Small intestine (tissue), 7 donors: Measurements from ENCODE around the gene CCNY. TPM values are rescaled to one million over a fixed set of nuclear protein-coding genes. Genes with fewer than 3 reads are reported as not detected.

Source experiments
- DNase-seq, 2 donors: peaks; one replicate each; pipeline versions ENCODE4 v3.0.0 to v3.0.0-alpha.2; 2013
- FAIRE-seq: peaks from 2 replicates; lab custom pipeline; 2012; peaks lifted over from hg19 to GRCh38; lab: Jason Lieb, UNC
- H3K27ac ChIP-seq, 3 donors: one replicate each; pipeline ENCODE4 v1.5.1; 2013; ENCODE audit warnings: low read length in 2 of 3, mild to moderate bottlenecking in 2 of 3, control low read depth in 1 of 3, inconsistent platforms in 1 of 3, low read depth in 1 of 3, moderate library complexity in 1 of 3
- H3K27me3 ChIP-seq, 3 donors: one replicate each; pipeline ENCODE4 v1.6.1; 2013; ENCODE audit warnings: low read length in 3 of 3, inconsistent platforms in 1 of 3; ENCODE audit not compliant: control insufficient read depth in 3 of 3, insufficient read depth in 3 of 3
- H3K36me3 ChIP-seq, 3 donors: one replicate each; pipeline ENCODE4 v1.6.1; 2013; ENCODE audit warnings: low read length in 3 of 3, inconsistent platforms in 1 of 3, low read depth in 1 of 3, mild to moderate bottlenecking in 1 of 3, moderate library complexity in 1 of 3; ENCODE audit not compliant: control insufficient read depth in 3 of 3, insufficient read depth in 2 of 3
- H3K4me1 ChIP-seq, 3 donors: one replicate each; pipeline ENCODE4 v1.6.1; 2013; ENCODE audit warnings: low read length in 2 of 3, inconsistent platforms in 1 of 3, low read depth in 1 of 3, mild to moderate bottlenecking in 1 of 3, moderate library complexity in 1 of 3; ENCODE audit not compliant: control insufficient read depth in 3 of 3, insufficient read depth in 2 of 3
- H3K4me3 ChIP-seq, 3 donors: one replicate each; pipeline ENCODE4 v1.5.1; 2013; ENCODE audit warnings: low read length in 3 of 3, control low read depth in 1 of 3, inconsistent platforms in 1 of 3, low read depth in 1 of 3, mild to moderate bottlenecking in 1 of 3, moderate library complexity in 1 of 3
- H3K9me3 ChIP-seq, 2 donors: one replicate each; pipeline ENCODE4 v1.6.1; 2013; ENCODE audit warnings: low read depth in 1 of 2, low read length in 1 of 2; ENCODE audit not compliant: control insufficient read depth in 2 of 2, insufficient read depth in 1 of 2
- WGBS, 3 donors: extraction: QIAGEN DNeasy Blood & Tissue Kit; methylation state at CpG; one replicate each; pipeline ENCODE4 v1.1.7; 2013; 5-methylcytosine and 5-hydroxymethylcytosine counted together
- polyA plus RNA-seq, 4 donors: library from polyadenylated mRNA; stranded (reverse) in 3 of 4; unstranded in 1 of 4; fragments of 200-250 nt in 3 of 4; fragments of 120-200 nt in 1 of 4; gene quantifications; one replicate each; pipeline versions ENCODE4 v1.2.1 to v1.2.3, GENCODE V29; 2013
- donor health status: healthy with polysubstance abuse.
- donor health status: control.
- donor health status: control.
- donor health status: Bipolar disorder and iron deficiency.
- donor health status: healthy.

Gene CCNY
- polyA plus RNA-seq, 4 donors = 26.7 to 50.2 (median 32.3) TPM

DNA sequence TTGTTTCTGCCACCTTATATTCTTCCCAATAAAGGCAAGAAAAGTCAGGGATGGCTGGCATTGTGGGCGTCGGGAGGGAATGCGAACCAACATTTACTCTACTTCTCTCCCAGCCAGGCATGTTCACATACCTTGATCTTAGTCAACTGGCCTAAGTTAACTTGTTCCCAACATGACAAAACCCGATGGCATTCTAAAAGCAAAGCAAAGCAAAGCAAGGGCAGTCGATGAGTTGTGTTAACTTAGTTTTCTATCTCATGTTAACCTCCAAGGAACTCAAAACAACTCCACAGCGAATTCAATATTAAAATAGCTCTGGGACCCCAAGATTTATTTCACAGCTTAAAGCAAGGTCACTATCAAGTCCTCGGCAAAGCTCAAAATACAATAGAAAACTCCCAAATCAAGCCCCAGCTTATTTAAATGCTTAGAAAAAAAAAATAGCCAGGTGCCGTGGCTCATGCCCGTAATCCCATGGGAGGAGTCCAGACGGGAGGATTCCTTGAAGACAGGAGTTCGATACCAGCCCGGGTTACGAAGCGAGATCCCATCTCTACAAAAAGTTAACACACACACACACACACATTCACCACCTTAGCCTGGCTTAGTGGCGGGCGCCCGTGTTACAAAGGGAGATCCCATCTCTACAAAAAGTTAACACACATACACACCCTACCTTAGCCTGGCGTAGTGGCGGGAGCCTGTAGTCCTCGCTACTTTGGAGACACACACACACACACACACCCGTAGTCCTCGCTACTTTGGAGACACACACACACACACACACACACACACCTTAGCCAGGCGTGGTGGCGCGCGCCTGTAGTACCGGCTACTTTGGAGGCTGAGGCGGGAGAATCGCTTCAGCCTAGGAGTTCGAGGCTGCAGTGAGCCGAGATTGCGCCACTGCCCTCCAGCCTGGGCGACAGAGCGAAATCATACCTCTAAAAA, 901 bp upstream of the CCNY start:
- DNase-seq = peak; percentile 28 to 43
- Histone ChIP-seq H3K9me3 (no peaks in the 10 kb centered on the region), H3K4me1 (peaks cover 5 to 11% (median 6%) of the 10 kb centered on the region in 3 donors), H3K36me3 (peaks cover 0 to 5% (median 2%) of the 10 kb centered on the region in 3 donors), H3K27me3 (no peaks in the 10 kb centered on the region), H3K4me3 (peak overlapping the region; percentile 86 to 98 (median 89)), H3K27ac (peak overlapping the region; percentile 41 to 88 (median 88))
- no peak for FAIRE-seq
- WGBS, 3 donors = 11 to 18% (median 13%) methylated on average over 34 of the region's 34 CpGs

DNA sequence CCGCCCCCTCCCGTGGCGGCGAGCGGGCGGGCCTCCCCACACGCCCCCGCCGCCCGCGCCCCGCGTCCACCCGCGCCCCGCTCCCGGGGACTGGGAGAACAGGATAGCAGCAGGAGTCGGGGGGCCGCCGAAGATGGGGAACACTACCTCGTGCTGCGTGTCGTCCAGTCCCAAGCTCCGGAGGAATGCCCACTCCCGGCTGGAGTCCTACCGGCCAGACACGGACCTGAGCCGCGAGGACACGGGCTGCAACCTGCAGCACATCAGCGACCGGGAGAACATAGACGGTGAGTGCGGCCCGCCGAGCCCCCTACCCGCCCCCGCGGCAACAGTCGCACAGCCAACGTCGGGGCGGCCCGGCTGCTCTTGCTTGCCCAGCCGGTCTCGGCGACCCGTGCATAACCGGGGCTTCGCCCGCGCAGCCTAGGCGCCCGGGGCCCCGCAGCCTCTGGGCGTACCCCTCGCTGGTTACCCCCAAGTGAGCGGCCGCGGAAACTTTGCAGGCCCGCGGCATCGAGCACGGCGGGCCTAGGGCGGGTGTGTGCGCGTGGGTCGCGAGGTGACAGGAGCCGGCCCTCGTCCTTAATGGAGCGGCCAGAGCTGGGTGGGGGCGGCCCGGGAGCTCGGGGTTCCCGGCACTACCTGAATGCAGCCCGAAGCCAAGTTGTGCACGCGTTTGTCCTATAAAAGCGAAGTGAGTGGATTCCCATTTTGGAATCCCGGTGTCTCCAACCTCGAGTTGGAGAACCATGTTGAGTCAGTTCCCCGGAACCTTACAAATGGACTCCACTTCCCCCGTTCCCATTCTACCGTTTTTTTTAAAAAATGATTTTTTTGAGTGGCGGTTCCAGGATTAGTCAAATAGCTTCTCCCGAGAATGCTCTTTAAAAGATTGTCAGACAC, 863 bp downstream of the CCNY start:
- FAIRE-seq (no peak), DNase-seq (peak; percentile 22 to 72)
- Histone ChIP-seq H3K4me1 (peaks cover 7 to 15% (median 14%) of the 10 kb centered on the region in 3 donors), H3K4me3 (peak overlapping the region; percentile 76 to 98 (median 89)), H3K27ac (peak overlapping the region; percentile 35 to 60 (median 53)), H3K36me3 (peaks cover 0 to 5% (median 2%) of the 10 kb centered on the region in 3 donors), H3K9me3 (no peaks in the 10 kb centered on the region), H3K27me3 (no peaks in the 10 kb centered on the region)
- 1% methylated on average over 63 to 88 of the region's 88 CpGs for WGBS, 3 donors

DNA sequence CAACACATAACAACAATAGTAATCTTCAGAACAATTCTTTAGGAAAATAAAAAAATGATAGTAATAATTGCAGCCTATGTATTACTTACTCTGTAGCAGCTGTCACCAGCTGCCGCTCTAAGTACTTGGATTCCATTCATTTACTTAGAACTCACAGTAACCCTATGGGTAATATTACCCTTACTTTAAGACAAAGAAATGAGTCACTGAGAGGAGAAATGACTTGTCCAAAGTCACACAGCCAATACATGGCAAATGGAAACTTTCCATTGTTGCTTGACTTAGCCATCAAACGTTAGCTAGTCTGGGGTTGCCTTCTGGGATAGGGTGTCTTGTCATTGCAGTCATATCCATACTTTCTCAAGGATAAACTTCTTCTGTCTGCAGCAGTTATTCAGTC, 3.6 kb downstream of the CCNY start:
- FAIRE-seq (no peak), DNase-seq (no peak)
- H3K27me3 ChIP-seq = no peaks in the 10 kb centered on the region
- no peak overlapping the region for H3K4me3 ChIP-seq
- peaks cover 0 to 15% (median 15%) of the 10 kb centered on the region in 3 donors for H3K4me1 ChIP-seq
- H3K36me3 ChIP-seq = peaks cover 0 to 3% (median 0%) of the 10 kb centered on the region in 3 donors
- no peaks in the 10 kb centered on the region for H3K9me3 ChIP-seq
- H3K27ac ChIP-seq = no peak overlapping the region
- 64 to 82% (median 67%) methylated on average over 2 of the region's 2 CpGs for WGBS, 3 donors

DNA sequence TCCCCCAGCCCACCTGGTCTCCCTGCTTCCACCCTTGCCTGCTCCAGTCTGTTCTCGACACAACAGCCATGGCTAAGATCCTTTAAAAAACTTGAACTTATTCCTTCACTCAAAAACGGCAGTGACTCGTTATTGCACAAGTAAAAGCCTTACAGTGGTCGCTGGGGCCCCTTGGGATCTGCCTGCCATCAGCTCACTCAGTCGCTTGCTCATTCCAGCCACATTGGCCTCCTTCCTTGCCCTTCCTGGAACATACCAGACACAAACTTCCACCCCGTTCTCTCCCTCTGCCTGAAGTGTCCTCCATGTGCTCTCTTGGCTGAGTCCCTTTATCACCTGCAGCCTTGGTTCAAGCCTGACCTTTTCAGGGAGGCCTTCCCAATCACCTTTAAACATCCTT, 4.7 kb downstream of the CCNY start:
- no peak for DNase-seq
- Histone ChIP-seq H3K27ac (peak overlapping the region in 2 of 3 donors; percentile 25 to 43), H3K9me3 (no peaks in the 10 kb centered on the region), H3K27me3 (no peaks in the 10 kb centered on the region), H3K36me3 (peaks cover 0 to 3% (median 0%) of the 10 kb centered on the region in 3 donors), H3K4me1 (peaks cover 0 to 15% (median 10%) of the 10 kb centered on the region in 3 donors), H3K4me3 (no peak overlapping the region)
- 37 to 57% (median 49%) methylated on average over 6 of the region's 6 CpGs for WGBS, 3 donors
- FAIRE-seq = no peak

DNA sequence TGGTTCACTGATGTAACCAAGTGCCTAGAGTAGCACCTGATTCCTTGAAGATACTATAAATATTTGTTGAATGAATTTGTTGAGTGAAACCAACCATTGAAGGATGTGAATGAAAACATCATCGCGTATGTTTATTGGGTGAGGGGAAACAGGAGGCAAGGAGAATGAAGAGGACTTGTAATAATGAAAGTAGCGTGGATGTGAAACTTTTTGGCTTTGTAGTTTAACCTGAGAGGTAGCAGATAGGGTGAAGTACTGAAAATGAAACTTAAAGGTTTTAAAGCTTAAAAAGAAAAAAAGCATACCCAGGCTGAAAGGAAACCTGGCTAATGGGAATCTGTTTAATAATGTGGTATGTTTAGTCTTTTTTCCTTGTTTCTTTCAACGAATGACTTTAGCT, 5.2 kb downstream of the CCNY start:
- peaks cover 0 to 5% (median 0%) of the 10 kb centered on the region in 3 donors for H3K36me3 ChIP-seq
- DNase-seq = no peak
- no peak for FAIRE-seq
- H3K27me3 ChIP-seq = no peaks in the 10 kb centered on the region
- H3K27ac ChIP-seq = peak overlapping the region in 1 of 3 donors; percentile 25
- no peak overlapping the region for H3K4me3 ChIP-seq
- H3K4me1 ChIP-seq = peaks cover 0 to 15% (median 13%) of the 10 kb centered on the region in 3 donors
- no peaks in the 10 kb centered on the region for H3K9me3 ChIP-seq
- WGBS, 3 donors = 31 to 46% (median 41%) methylated on average over 4 of the region's 4 CpGs

DNA sequence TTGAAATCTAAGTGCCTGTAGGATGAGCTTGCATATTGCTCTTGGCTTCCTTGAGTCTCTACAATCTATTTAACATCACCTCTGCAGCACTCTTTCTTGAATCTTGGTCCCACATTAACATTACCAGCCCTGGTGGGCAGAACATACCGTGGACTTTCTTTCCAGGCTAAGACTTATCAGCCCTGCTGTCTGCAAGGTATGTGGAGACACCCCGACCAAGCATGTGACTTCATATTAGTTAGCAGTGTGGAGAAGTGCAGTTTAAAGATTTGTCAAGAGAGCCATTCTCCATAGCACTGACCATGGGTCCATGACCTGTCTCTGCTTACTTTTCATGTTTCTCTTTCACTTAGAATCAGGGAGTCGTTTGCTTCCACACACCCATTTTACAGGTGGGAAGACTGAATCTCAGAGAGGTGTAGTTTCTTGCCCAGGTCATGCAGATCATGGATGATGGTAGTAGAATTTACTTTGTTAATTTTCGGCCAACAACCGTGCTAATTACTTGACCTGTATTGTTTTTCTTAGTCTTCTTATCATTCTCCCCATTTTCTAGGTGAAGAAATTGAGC, 6.0 kb downstream of the CCNY start:
- Histone ChIP-seq H3K4me3 (no peak overlapping the region), H3K36me3 (peaks cover 0 to 5% (median 0%) of the 10 kb centered on the region in 3 donors), H3K27ac (peak overlapping the region in 2 of 3 donors; percentile 6 to 25), H3K4me1 (peaks cover 0 to 17% (median 15%) of the 10 kb centered on the region in 3 donors), H3K9me3 (no peaks in the 10 kb centered on the region), H3K27me3 (no peaks in the 10 kb centered on the region)
- FAIRE-seq (no peak), DNase-seq (peak in 1 of 2 donors; percentile 46)
- WGBS, 3 donors = 84 to 90% (median 87%) methylated on average over 5 of the region's 5 CpGs

DNA sequence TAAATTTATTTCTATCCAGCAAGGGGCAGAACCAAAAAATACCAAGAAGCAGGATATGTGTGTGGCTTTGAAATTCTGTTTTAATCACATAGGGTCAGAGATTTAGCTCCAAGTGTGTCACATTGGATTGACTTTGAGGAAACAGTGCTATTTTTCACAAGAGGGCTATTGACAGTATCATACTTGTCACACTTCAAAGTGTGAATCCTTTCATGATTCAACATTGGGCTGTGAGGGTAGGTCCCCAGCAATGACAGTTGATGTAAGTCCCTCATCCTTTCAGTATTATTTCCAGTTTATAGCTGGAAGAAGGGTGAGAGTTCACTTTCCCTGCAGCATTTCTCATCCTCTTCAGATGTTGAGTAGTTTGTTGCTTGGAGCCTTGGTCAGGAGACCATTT, 7.4 kb downstream of the CCNY start:
- FAIRE-seq (no peak), DNase-seq (no peak)
- Histone ChIP-seq H3K4me1 (peaks cover 0 to 17% (median 14%) of the 10 kb centered on the region in 3 donors), H3K27ac (no peak overlapping the region), H3K36me3 (peaks cover 0 to 10% (median 0%) of the 10 kb centered on the region in 3 donors), H3K9me3 (no peaks in the 10 kb centered on the region), H3K27me3 (no peaks in the 10 kb centered on the region), H3K4me3 (no peak overlapping the region)

DNA sequence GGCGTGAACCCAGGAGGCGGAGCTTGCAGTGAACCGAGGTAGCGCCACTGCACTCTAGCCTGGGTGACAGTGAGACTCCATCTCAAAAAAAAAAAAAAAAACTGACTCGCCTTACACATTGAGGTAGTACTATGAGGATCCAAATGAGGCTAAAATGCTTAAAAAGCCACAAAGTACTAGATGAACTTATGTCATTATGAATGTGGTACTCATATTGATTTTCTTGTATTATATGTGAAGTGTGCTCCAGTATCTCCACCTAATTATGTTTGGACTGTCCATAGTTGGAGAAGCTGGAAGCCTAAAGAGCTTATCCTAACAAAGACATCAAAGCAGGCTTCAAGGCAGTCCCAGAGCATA, 9.1 kb downstream of the CCNY start:
- no peak for FAIRE-seq

More for the DNA sequence above, 9.1 kb downstream of the CCNY start:
- Histone ChIP-seq H3K9me3 (no peaks in the 10 kb centered on the region), H3K4me3 (no peak overlapping the region), H3K27me3 (no peaks in the 10 kb centered on the region), H3K36me3 (peaks cover 0 to 10% (median 0%) of the 10 kb centered on the region in 3 donors), H3K4me1 (peaks cover 2 to 22% (median 9%) of the 10 kb centered on the region in 3 donors), H3K27ac (no peak overlapping the region)
- DNase-seq = no peak
- 97 to 100% (median 97%) methylated on average over 5 of the region's 5 CpGs for WGBS, 3 donors
